H1 (cell line): ENCODE data around the gene GTPBP6. TPM values are rescaled to one million over a fixed set of nuclear protein-coding genes. Genes with fewer than 3 reads are reported as not detected.

Experiments used
- CTCF ChIA-PET: fragments of 300-600 bp; sonication (Branson Sonifier 250); formaldehyde crosslinking; loops from one replicate; lab custom pipeline; 2021; ENCODE audit not compliant: partially characterized antibody; lab: Charles Lee
- POLR2A ChIA-PET: fragments of 300-600 bp; sonication (Branson Sonifier 250); formaldehyde crosslinking; loops from one replicate; lab custom pipeline; 2021; ENCODE audit warnings: inconsistent platforms; ENCODE audit not compliant: partially characterized antibody; lab: Charles Lee
- DNase-seq, 2 experiments: peaks; one replicate each; pipeline versions ENCODE4 v3.0.0 to v3.0.0-alpha.2; 2010 to 2022; ENCODE audit warnings: low spot score in 2 of 2, low read depth in 1 of 2, mixed read lengths in 1 of 2
- FAIRE-seq: peaks from 2 replicates; lab custom pipeline; 2011; peaks lifted over from hg19 to GRCh38; lab: Jason Lieb, UNC
- H2AFZ ChIP-seq: 2 replicates; pipeline ENCODE4 v1.8.1; 2012; ENCODE audit warnings: low read length, inconsistent platforms
- H2AK5ac ChIP-seq: 2 replicates; pipeline ENCODE4 v1.6.1; 2013; ENCODE audit warnings: low read depth, low read length
- H2BK120ac ChIP-seq: replicated peaks from 2 replicates; pipeline ENCODE3; 2013; ENCODE audit warnings: low read depth, low read length, inconsistent platforms
- H2BK12ac ChIP-seq: 2 replicates; pipeline ENCODE4 v1.6.1; 2013; ENCODE audit warnings: low read depth, low read length
- H2BK15ac ChIP-seq: 2 replicates; pipeline ENCODE4 v1.6.1; 2013; ENCODE audit warnings: low read length
- H2BK20ac ChIP-seq: 2 replicates; pipeline ENCODE4 v1.6.1; 2013; ENCODE audit warnings: low read length
- H2BK5ac ChIP-seq: 2 replicates; pipeline ENCODE4 v1.6.1; 2013; ENCODE audit warnings: low read depth, low read length
- H3K14ac ChIP-seq: 2 replicates; pipeline ENCODE4 v1.6.1; 2013; ENCODE audit warnings: inconsistent platforms; ENCODE audit not compliant: insufficient read length
- H3K18ac ChIP-seq: 2 replicates; pipeline ENCODE4 v1.6.1; 2013; ENCODE audit warnings: low read length; ENCODE audit errors: extremely low read depth
- H3K23ac ChIP-seq: 2 replicates; pipeline ENCODE4 v1.6.1; 2013; ENCODE audit warnings: inconsistent platforms; ENCODE audit not compliant: insufficient read length
- H3K23me2 ChIP-seq: 2 replicates; pipeline ENCODE4 v1.6.1; 2013; ENCODE audit warnings: low read depth, low read length
- H3K27ac ChIP-seq: 2 replicates; pipeline ENCODE4 v1.6.1; 2011; ENCODE audit warnings: low read depth, low read length, inconsistent platforms
- H3K27me3 ChIP-seq, 4 experiments: replicated peaks in 1 of 4; 1 replicate in 1 of 4; 2 replicates in 3 of 4; pipeline versions ENCODE4 v1.6.1 to v1.8.1; 2011 to 2013; ENCODE audit warnings: low read length in 3 of 4, mild to moderate bottlenecking in 3 of 4, inconsistent platforms in 2 of 4, mixed read lengths in 2 of 4, moderate library complexity in 1 of 4; ENCODE audit not compliant: control insufficient read depth in 3 of 4, insufficient read depth in 3 of 4; ENCODE audit errors: extremely low read depth in 1 of 4
- H3K36me3 ChIP-seq, 4 experiments: 2 replicates each; pipeline versions ENCODE4 v1.6.1 to v1.8.1; 2011 to 2013; ENCODE audit warnings: mild to moderate bottlenecking in 4 of 4, low read length in 3 of 4, moderate library complexity in 2 of 4, control low read depth in 1 of 4, inconsistent platforms in 1 of 4; ENCODE audit not compliant: insufficient read depth in 4 of 4, control insufficient read depth in 2 of 4
- H3K4ac ChIP-seq: replicated peaks from 2 replicates; pipeline ENCODE3; 2013; ENCODE audit warnings: low read length, low read depth, mixed read lengths, inconsistent platforms; ENCODE audit not compliant: insufficient read length
- H3K4me1 ChIP-seq, 4 experiments: replicated peaks in 1 of 4; 1 replicate in 1 of 4; 2 replicates in 3 of 4; pipeline versions ENCODE4 v1.6.1 to v1.8.1; 2011 to 2013; ENCODE audit warnings: low read length in 3 of 4, inconsistent platforms in 2 of 4, mixed read lengths in 1 of 4; ENCODE audit not compliant: insufficient read depth in 4 of 4, control insufficient read depth in 3 of 4
- H3K4me2 ChIP-seq, 2 experiments: 2 replicates each; pipeline versions ENCODE4 v1.6.1 to v1.8.1; 2011 to 2013; ENCODE audit warnings: low read depth in 2 of 2, low read length in 2 of 2, control low read depth in 1 of 2, inconsistent platforms in 1 of 2, mild to moderate bottlenecking in 1 of 2; ENCODE audit not compliant: insufficient read depth in 1 of 2
- H3K4me3 ChIP-seq, 4 experiments: fragments of 200-600, 300-600 bp in 1 of 4; sonication (generic), shearing (Covaris generic), sonication (Bioruptor Twin) in 1 of 4; 2 replicates each; pipeline versions ENCODE4 v1.5.1 to v1.8.1; 2011 to 2016; ENCODE audit warnings: low read length in 4 of 4, low read depth in 3 of 4, control low read depth in 2 of 4, inconsistent platforms in 2 of 4, mild to moderate bottlenecking in 2 of 4, mixed read lengths in 1 of 4, moderate library complexity in 1 of 4; ENCODE audit not compliant: insufficient read depth in 2 of 4; ENCODE audit errors: extremely low read depth in 1 of 4
- H3K56ac ChIP-seq: replicated peaks from 2 replicates; pipeline ENCODE3; 2013; ENCODE audit warnings: low read depth, mild to moderate bottlenecking, mixed read lengths, low read length, inconsistent platforms; ENCODE audit not compliant: insufficient read length
- H3K79me1 ChIP-seq: 2 replicates; pipeline ENCODE4 v1.6.1; 2013; ENCODE audit warnings: low read depth, low read length, control low read depth
- H3K79me2 ChIP-seq, 2 experiments: 2 replicates each; pipeline versions ENCODE4 v1.6.1 to v1.8.1; 2012 to 2013; ENCODE audit warnings: low read length in 2 of 2, mild to moderate bottlenecking in 2 of 2, inconsistent platforms in 1 of 2; ENCODE audit not compliant: insufficient read depth in 2 of 2, control insufficient read depth in 1 of 2
- H3K9ac ChIP-seq, 4 experiments: replicated peaks in 1 of 4; 1 replicate in 1 of 4; 2 replicates in 3 of 4; pipeline versions ENCODE4 v1.6.1 to v1.8.1; 2011 to 2013; ENCODE audit warnings: low read depth in 3 of 4, low read length in 3 of 4, control low read depth in 2 of 4, mild to moderate bottlenecking in 2 of 4, moderate library complexity in 2 of 4, inconsistent platforms in 1 of 4; ENCODE audit errors: extremely low read depth in 1 of 4
- H3K9me3 ChIP-seq, 2 experiments: 2 replicates each; pipeline versions ENCODE4 v1.6.1 to v1.8.1; 2012 to 2013; ENCODE audit warnings: mild to moderate bottlenecking in 2 of 2, moderate library complexity in 2 of 2, control low read depth in 1 of 2, inconsistent platforms in 1 of 2, low read depth in 1 of 2, low read length in 1 of 2, mixed read lengths in 1 of 2; ENCODE audit not compliant: insufficient read depth in 2 of 2
- H4K20me1 ChIP-seq, 2 experiments: replicated peaks in 1 of 2; 2 replicates each; pipeline versions ENCODE3 to v1.8.1; 2011 to 2013; ENCODE audit warnings: inconsistent platforms in 2 of 2, low read length in 2 of 2, mild to moderate bottlenecking in 1 of 2; ENCODE audit not compliant: insufficient read depth in 2 of 2, control insufficient read depth in 1 of 2
- H4K5ac ChIP-seq: 2 replicates; pipeline ENCODE4 v1.6.1; 2013; ENCODE audit warnings: low read length, low read depth, mixed read lengths, inconsistent platforms; ENCODE audit not compliant: insufficient read length
- H4K8ac ChIP-seq: 2 replicates; pipeline ENCODE4 v1.8.0; 2013; ENCODE audit warnings: mild to moderate bottlenecking, moderate library complexity, low read length, inconsistent platforms; ENCODE audit not compliant: insufficient read depth; ENCODE audit errors: extremely low read depth
- H4K91ac ChIP-seq: replicated peaks from 2 replicates; pipeline ENCODE3; 2013; ENCODE audit warnings: low read length, mixed read lengths, inconsistent platforms; ENCODE audit not compliant: insufficient read length
- GABPA ChIP-seq: IDR thresholded peaks from 2 replicates; pipeline ENCODE4 v1.6.1; 2011; ENCODE audit warnings: mild to moderate bottlenecking, low read length, moderate library complexity, borderline replicate concordance; ENCODE audit not compliant: insufficient read depth
- KDM5A ChIP-seq: fragments of 200-600 bp; IDR thresholded peaks from 2 replicates; pipeline ENCODE4 v1.7.1; 2012; ENCODE audit warnings: mild to moderate bottlenecking, low read length, inconsistent platforms, mixed read lengths
- TAF1 ChIP-seq: IDR thresholded peaks from 2 replicates; pipeline ENCODE4 v1.6.1; 2011; ENCODE audit warnings: mild to moderate bottlenecking, low read depth, low read length
- WGBS, 2 experiments: shearing (Covaris generic) in 1 of 2; methylation state at CpG; one replicate each; pipeline versions ENCODE4 v1.1.6 to v1.1.7; 2013 to 2015; ENCODE audit warnings: low lambda C conversion rate in 2 of 2, mixed read lengths in 2 of 2, inconsistent platforms in 1 of 2, low coverage in 1 of 2, missing lambda C conversion rate in 1 of 2; ENCODE audit not compliant: insufficient replicate concordance in 2 of 2, insufficient coverage in 1 of 2, insufficient read length in 1 of 2; ENCODE audit errors: extremely low coverage in 1 of 2, missing lambda C conversion rate in 1 of 2; 5-methylcytosine and 5-hydroxymethylcytosine counted together
- polyA plus RNA-seq, 7 experiments: library from polyadenylated mRNA; depleted of rRNA in 3 of 7; stranded (reverse) in 5 of 7; unstranded in 2 of 7; fragments of >200 nt in 5 of 7; fragments of 200-250 nt in 2 of 7; gene quantifications; 1 replicate in 5 of 7; 2 replicates in 1 of 7; 4 replicates in 1 of 7; pipeline versions ENCODE4 v1.2.1 to v1.2.3, GENCODE V29; 2011 to 2013; ENCODE audit warnings: missing spikeins in 2 of 7, mixed read lengths in 2 of 7
- total RNA-seq: library from RNA; stranded (reverse); fragmentation: NEBNext Ultra II Directional; extraction: Animal tissue kit (Norgen Biotek cat#: 25700); gene quantifications from 2 replicates; pipeline ENCODE4 v1.2.1, GENCODE V29; 2021

GTPBP6 gene
- total and polyA plus RNA-seq, 2 of the 8 experiments (the other 6 are each of a cell fraction or from before 2014, with no cell fraction given), result 33.9 to 57.1 TPM

- 98% methylated on average over 13 of the region's 21 CpGs; no CpG with 5 or more reads in 1 of the 2 experiments for WGBS, 2 experiments
- CTCF ChIA-PET, result no interaction called here
- Histone ChIP-seq H3K4ac (no peak overlapping the region), H3K4me2 (no peak overlapping the region), H2BK20ac (no peak overlapping the region), H3K79me2 (peaks cover 0 to 4% of the 10 kb centered on the region in 2 experiments; a peak in 1 of 4 replicates), H4K20me1 (peaks cover 7 to 8% of the 10 kb centered on the region in 2 experiments), H3K36me3 (peaks cover 34 to 83% (median 57%) of the 10 kb centered on the region in 4 experiments), H3K79me1 (peaks cover 5% of the 10 kb centered on the region; the same call in 1 of the 2 replicates), H3K27ac (no peak overlapping the region), H3K14ac (no peak overlapping the region), H2BK5ac (no peak overlapping the region), H3K9me3 (no peaks in the 10 kb centered on the region), H2BK120ac (no peak overlapping the region), H3K9ac (no peak overlapping the region), H2BK12ac (no peak overlapping the region), H3K27me3 (no peaks in the 10 kb centered on the region), H2BK15ac (no peak overlapping the region), H3K18ac (no peak overlapping the region), H3K23me2 (no peaks in the 10 kb centered on the region), H4K8ac (no peak overlapping the region), H3K23ac (no peak overlapping the region), H2AK5ac (no peak overlapping the region), H4K91ac (no peak overlapping the region), H3K4me1 (no peaks in the 10 kb centered on the region), H4K5ac (no peak overlapping the region), H2AFZ (no peak overlapping the region), H3K4me3 (no peak overlapping the region), H3K56ac (no peak overlapping the region)
- FAIRE-seq (no peak), DNase-seq (no peak)
- POLR2A ChIA-PET, result no interaction called here
- TF ChIP-seq GABPA (no peak), TAF1 (no peak), KDM5A (no peak)
Measured at GRCh38 chrX:295136-295535, 23.5 kb downstream of the GTPBP6 start.
